Kidney (tissue), 14 donors: ENCODE measurements around the gene UNC45B. TPM values are rescaled to one million over a fixed set of nuclear protein-coding genes. Genes with fewer than 3 reads are reported as not detected.

ENCODE experiments used
- DNase-seq, 5 donors: peaks; one replicate each; pipeline ENCODE4 v3.0.0-alpha.2; 2013 to 2020
- FAIRE-seq: peaks from 2 replicates; lab custom pipeline; 2012; peaks lifted over from hg19 to GRCh38; lab: Jason Lieb, UNC
- H3K27ac ChIP-seq, 2 donors: one replicate each; pipeline ENCODE4 v1.7.0; 2013; ENCODE audit warnings: low read depth in 2 of 2, low read length in 2 of 2, inconsistent platforms in 1 of 2
- H3K27me3 ChIP-seq: one replicate; pipeline ENCODE4 v1.7.1; 2013; ENCODE audit warnings: low read length, inconsistent platforms; ENCODE audit not compliant: control insufficient read depth, insufficient read depth
- H3K36me3 ChIP-seq, 3 donors: one replicate each; pipeline versions ENCODE4 v1.7.0 to v1.7.1; 2013; ENCODE audit warnings: low read length in 3 of 3, control low read depth in 1 of 3, inconsistent platforms in 1 of 3; ENCODE audit not compliant: insufficient read depth in 3 of 3, control insufficient read depth in 2 of 3
- H3K4me1 ChIP-seq, 3 donors: one replicate each; pipeline versions ENCODE4 v1.7.0 to v1.7.1; 2013; ENCODE audit warnings: low read length in 3 of 3, inconsistent platforms in 1 of 3, low read depth in 1 of 3; ENCODE audit not compliant: control insufficient read depth in 2 of 3, insufficient read depth in 2 of 3
- H3K4me3 ChIP-seq, 3 donors: one replicate each; pipeline versions ENCODE4 v1.7.0 to v1.8.1; 2013; ENCODE audit warnings: low read length in 3 of 3, control low read depth in 1 of 3, inconsistent platforms in 1 of 3
- H3K9ac ChIP-seq, 3 donors: one replicate each; pipeline versions ENCODE4 v1.7.0 to v1.7.1; 2013; ENCODE audit warnings: low read length in 3 of 3, control low read depth in 1 of 3, inconsistent platforms in 1 of 3
- H3K9me3 ChIP-seq, 3 donors: one replicate each; pipeline versions ENCODE4 v1.7.0 to v1.7.1; 2013; ENCODE audit warnings: low read length in 3 of 3, control low read depth in 1 of 3, inconsistent platforms in 1 of 3; ENCODE audit not compliant: control insufficient read depth in 2 of 3, insufficient read depth in 1 of 3
- CTCF ChIP-seq: IDR thresholded peaks from 3 replicates; pipeline ENCODE4 v1.5.1; 2012; ENCODE audit warnings: mild to moderate bottlenecking, moderate library complexity, borderline replicate concordance; ENCODE audit not compliant: insufficient read depth; ENCODE audit errors: extremely low read depth
- intact Hi-C: fragments of 100-400 bp; cut with DNase I; formaldehyde crosslinking; loops from one replicate; pipeline ENCODE4 v1.11.1; 2022
- polyA plus RNA-seq: library from polyadenylated mRNA; stranded (reverse); fragments of 350-450 nt; fragmentation: Illumina TruSeq; extraction: RNeasy Lipid Tissue Mini Kit (QIAGEN cat#74804); gene quantifications from one replicate; pipeline ENCODE4 v1.2.3, GENCODE V29; 2014; ENCODE audit warnings: low read depth, low replicate concordance; ENCODE audit not compliant: insufficient read depth
- total RNA-seq: library from RNA; stranded (reverse); fragmentation: NEBNext Ultra II Directional; extraction: Animal tissue kit (Norgen Biotek cat#: 25700); gene quantifications from one replicate; pipeline ENCODE4 v1.2.1, GENCODE V29; 2021
- donor health status: control.
- donor health status: control.
- donor health status: control.
- donor health status: control.
- donor health status: control.
- donor health status: DM: yes; HTN: yes; CAD: no.
- donor health status: Normal renal cell carcinoma (clear cell type).

Gene UNC45B
- total and polyA plus RNA-seq, 2 donors from 2014 or later: 0.38 to 0.54 TPM

GRCh38 chr17:35167046-35167445 lies 19.4 kb downstream of the UNC45B start:
- intact Hi-C loops: no loop called here
- TF ChIP-seq CTCF: no peak
- FAIRE-seq (no peak), DNase-seq (no peak)
- Histone ChIP-seq H3K9me3 (no peaks in the 10 kb centered on the region), H3K27ac (no peak overlapping the region), H3K4me1 (no peaks in the 10 kb centered on the region), H3K9ac (no peak overlapping the region), H3K27me3 (no peaks in the 10 kb centered on the region), H3K36me3 (no peaks in the 10 kb centered on the region), H3K4me3 (no peak overlapping the region)

GRCh38 chr17:35167666-35168065 lies 20.0 kb downstream of the UNC45B start:
- no peaks in the 10 kb centered on the region for H3K4me1 ChIP-seq

GRCh38 chr17:35169835-35170363 lies 22.3 kb downstream of the UNC45B start:
- intact Hi-C loops: no loop called here
- H3K4me1 ChIP-seq: no peaks in the 10 kb centered on the region
- H3K27ac ChIP-seq: no peak overlapping the region
- no peak overlapping the region for H3K4me3 ChIP-seq
- no peak for FAIRE-seq
- no peaks in the 10 kb centered on the region for H3K36me3 ChIP-seq
- H3K9ac ChIP-seq: no peak overlapping the region
- TF ChIP-seq CTCF: no peak
- no peak for DNase-seq
- no peaks in the 10 kb centered on the region for H3K27me3 ChIP-seq
- no peaks in the 10 kb centered on the region for H3K9me3 ChIP-seq

More at GRCh38 chr17:35167666-35168065, 20.0 kb downstream of the UNC45B start:
- no peaks in the 10 kb centered on the region for H3K27me3 ChIP-seq
- intact Hi-C loops: no loop called here
- H3K4me3 ChIP-seq: no peak overlapping the region
- DNase-seq (no peak), FAIRE-seq (no peak)
- no peaks in the 10 kb centered on the region for H3K9me3 ChIP-seq
- no peak overlapping the region for H3K27ac ChIP-seq
- no peak overlapping the region for H3K9ac ChIP-seq
- H3K36me3 ChIP-seq: no peaks in the 10 kb centered on the region
- no peak for TF ChIP-seq CTCF
